HL-60 (cell line): ENCODE results near the gene GEMIN2.

Source experiments
- GABPA ChIP-seq: IDR thresholded peaks from 2 replicates; pipeline ENCODE4 v1.6.1; 2012; ENCODE audit warnings: low read depth
- POLR2AphosphoS5 ChIP-seq: IDR thresholded peaks from 2 replicates; pipeline ENCODE4 v1.6.1; 2012; ENCODE audit warnings: low read depth
- SPI1 ChIP-seq: IDR thresholded peaks from 2 replicates; pipeline ENCODE4 v1.6.1; 2012; ENCODE audit warnings: low read depth, mild to moderate bottlenecking, borderline replicate concordance
- TF ChIP-seq, protein P1 (sequence below): IDR thresholded peaks from 2 replicates; pipeline ENCODE4 v1.6.1; 2012; ENCODE audit warnings: low read depth; ENCODE audit not compliant: insufficient replicate concordance
- TF ChIP-seq, protein P2 (sequence below): IDR thresholded peaks from one replicate; pipeline ENCODE4 v1.5.1; 2011; ENCODE audit warnings: low read length, control low read depth, inconsistent platforms; ENCODE audit not compliant: insufficient read depth

GRCh38 chr14:39182770-39183684 is 68.9 kb downstream of the GEMIN2 start:
- TF ChIP-seq, protein P1, sequence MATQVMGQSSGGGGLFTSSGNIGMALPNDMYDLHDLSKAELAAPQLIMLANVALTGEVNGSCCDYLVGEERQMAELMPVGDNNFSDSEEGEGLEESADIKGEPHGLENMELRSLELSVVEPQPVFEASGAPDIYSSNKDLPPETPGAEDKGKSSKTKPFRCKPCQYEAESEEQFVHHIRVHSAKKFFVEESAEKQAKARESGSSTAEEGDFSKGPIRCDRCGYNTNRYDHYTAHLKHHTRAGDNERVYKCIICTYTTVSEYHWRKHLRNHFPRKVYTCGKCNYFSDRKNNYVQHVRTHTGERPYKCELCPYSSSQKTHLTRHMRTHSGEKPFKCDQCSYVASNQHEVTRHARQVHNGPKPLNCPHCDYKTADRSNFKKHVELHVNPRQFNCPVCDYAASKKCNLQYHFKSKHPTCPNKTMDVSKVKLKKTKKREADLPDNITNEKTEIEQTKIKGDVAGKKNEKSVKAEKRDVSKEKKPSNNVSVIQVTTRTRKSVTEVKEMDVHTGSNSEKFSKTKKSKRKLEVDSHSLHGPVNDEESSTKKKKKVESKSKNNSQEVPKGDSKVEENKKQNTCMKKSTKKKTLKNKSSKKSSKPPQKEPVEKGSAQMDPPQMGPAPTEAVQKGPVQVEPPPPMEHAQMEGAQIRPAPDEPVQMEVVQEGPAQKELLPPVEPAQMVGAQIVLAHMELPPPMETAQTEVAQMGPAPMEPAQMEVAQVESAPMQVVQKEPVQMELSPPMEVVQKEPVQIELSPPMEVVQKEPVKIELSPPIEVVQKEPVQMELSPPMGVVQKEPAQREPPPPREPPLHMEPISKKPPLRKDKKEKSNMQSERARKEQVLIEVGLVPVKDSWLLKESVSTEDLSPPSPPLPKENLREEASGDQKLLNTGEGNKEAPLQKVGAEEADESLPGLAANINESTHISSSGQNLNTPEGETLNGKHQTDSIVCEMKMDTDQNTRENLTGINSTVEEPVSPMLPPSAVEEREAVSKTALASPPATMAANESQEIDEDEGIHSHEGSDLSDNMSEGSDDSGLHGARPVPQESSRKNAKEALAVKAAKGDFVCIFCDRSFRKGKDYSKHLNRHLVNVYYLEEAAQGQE: no peak
- TF ChIP-seq, protein P2, sequence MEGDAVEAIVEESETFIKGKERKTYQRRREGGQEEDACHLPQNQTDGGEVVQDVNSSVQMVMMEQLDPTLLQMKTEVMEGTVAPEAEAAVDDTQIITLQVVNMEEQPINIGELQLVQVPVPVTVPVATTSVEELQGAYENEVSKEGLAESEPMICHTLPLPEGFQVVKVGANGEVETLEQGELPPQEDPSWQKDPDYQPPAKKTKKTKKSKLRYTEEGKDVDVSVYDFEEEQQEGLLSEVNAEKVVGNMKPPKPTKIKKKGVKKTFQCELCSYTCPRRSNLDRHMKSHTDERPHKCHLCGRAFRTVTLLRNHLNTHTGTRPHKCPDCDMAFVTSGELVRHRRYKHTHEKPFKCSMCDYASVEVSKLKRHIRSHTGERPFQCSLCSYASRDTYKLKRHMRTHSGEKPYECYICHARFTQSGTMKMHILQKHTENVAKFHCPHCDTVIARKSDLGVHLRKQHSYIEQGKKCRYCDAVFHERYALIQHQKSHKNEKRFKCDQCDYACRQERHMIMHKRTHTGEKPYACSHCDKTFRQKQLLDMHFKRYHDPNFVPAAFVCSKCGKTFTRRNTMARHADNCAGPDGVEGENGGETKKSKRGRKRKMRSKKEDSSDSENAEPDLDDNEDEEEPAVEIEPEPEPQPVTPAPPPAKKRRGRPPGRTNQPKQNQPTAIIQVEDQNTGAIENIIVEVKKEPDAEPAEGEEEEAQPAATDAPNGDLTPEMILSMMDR: no peak
- TF ChIP-seq POLR2AphosphoS5 (no peak; the same call in 1 of the 2 replicates), SPI1 (no peak), GABPA (no peak)
